Fibroblast of mammary gland (primary cell): ENCODE results near the gene ATL3.

Experiments
- DNase-seq: peaks from one replicate; pipeline ENCODE4 v3.0.0-alpha.2; 2010; ENCODE audit warnings: low read depth
- H3K4me3 ChIP-seq: 2 replicates; pipeline ENCODE4 v1.5.1; 2011; ENCODE audit warnings: low read depth, mild to moderate bottlenecking, low read length, moderate library complexity; ENCODE audit not compliant: control insufficient read depth
- CTCF ChIP-seq: conservative IDR thresholded peaks from 2 replicates; pipeline ENCODE4 v1.5.1; 2011; ENCODE audit warnings: low read depth, low read length, inconsistent platforms; ENCODE audit not compliant: control insufficient read depth, insufficient read depth

Gene ATL3

GRCh38 chr11:63574856-63575602, 96.1 kb downstream of the ATL3 start:
- H3K4me3 ChIP-seq, result no peak overlapping the region
- TF ChIP-seq CTCF, result no peak
- DNase-seq, result peak; percentile 67
